Psoas muscle (tissue), 8 donors: Measurements from ENCODE around the gene LGR6. TPM values are rescaled to one million over a fixed set of nuclear protein-coding genes. Genes with fewer than 3 reads are reported as not detected.

Experiments
- ATAC-seq, 4 donors: fragments of 200-7000 bp; cut with Tn5 transposase; one replicate each; pipeline ENCODE4 v1.9.1; 2020; ENCODE audit warnings: moderate library complexity in 3 of 4, mild to moderate bottlenecking in 2 of 4
- DNase-seq, 2 donors: peaks; one replicate each; pipeline ENCODE4 v3.0.0-alpha.2; 2020
- H3K27ac ChIP-seq: fragments of 200-600 bp; one replicate; pipeline ENCODE4 v1.8.0; 2022
- H3K27me3 ChIP-seq, 3 donors: fragments of 200-600 bp in 1 of 3; one replicate each; pipeline versions ENCODE4 v1.6.1 to v1.8.0; 2013 to 2022; ENCODE audit warnings: low read length in 2 of 3, mild to moderate bottlenecking in 2 of 3, moderate library complexity in 1 of 3; ENCODE audit not compliant: insufficient read depth in 3 of 3
- H3K36me3 ChIP-seq, 2 donors: fragments of 200-600 bp in 1 of 2; one replicate each; pipeline versions ENCODE4 v1.6.1 to v1.8.0; 2013 to 2022; ENCODE audit warnings: low read depth in 1 of 2, mild to moderate bottlenecking in 1 of 2, moderate library complexity in 1 of 2; ENCODE audit not compliant: insufficient read depth in 1 of 2
- H3K4me1 ChIP-seq: fragments of 200-600 bp; one replicate; pipeline ENCODE4 v1.8.0; 2022
- H3K4me3 ChIP-seq: fragments of 200-600 bp; one replicate; pipeline ENCODE4 v1.8.0; 2022; ENCODE audit warnings: mild to moderate bottlenecking
- H3K9me3 ChIP-seq: fragments of 200-600 bp; one replicate; pipeline ENCODE4 v1.8.0; 2022
- CTCF ChIP-seq: fragments of 200-600 bp; IDR thresholded peaks from one replicate; pipeline ENCODE4 v1.8.0; 2022; ENCODE audit warnings: antibody characterized with exemption
- WGBS, 3 donors: extraction: QIAGEN DNeasy Blood & Tissue Kit; methylation state at CpG; one replicate each; pipeline versions ENCODE4 v1.1.6 to v1.1.7; 2013; 5-methylcytosine and 5-hydroxymethylcytosine counted together
- intact Hi-C, 2 donors: fragments of 100-400 bp; cut with DNase I; formaldehyde crosslinking; loops; one replicate each; pipeline versions ENCODE4 v1.11.0 to v1.14.2; 2022
- polyA plus RNA-seq, 3 donors: library from polyadenylated mRNA; stranded (reverse); fragments of 200-250 nt; gene quantifications; one replicate each; pipeline ENCODE4 v1.2.3, GENCODE V29; 2013
- total RNA-seq, 4 donors: library from RNA; stranded (reverse); fragmentation: NEBNext Ultra II Directional in 2 of 4; extraction: Animal tissue kit (Norgen Biotek cat#: 25700) in 2 of 4; gene quantifications; one replicate each; pipeline versions ENCODE4 v1.2.1 to v1.2.4, GENCODE V29; 2021 to 2023
- donor health status: healthy with polysubstance abuse.
- donor health status: DM: no; HTN: no; CAD: no; lungs with moderate emphysema.
- donor health status: Bipolar disorder and iron deficiency.
- donor health status: healthy.
- donor health status: DM: yes; HTN: yes; CAD: no.
- donor health status: DM: no; HTN: no; CAD: no.
- donor health status: DM: no; HTN: no; CAD: no.
- donor health status: DM: yes; HTN: yes; CAD: no.

Gene LGR6
- total and polyA plus RNA-seq, 7 donors: 0.12 to 0.20 (median 0.16) TPM; not detected in 3

- intact Hi-C loops: loop anchor here in 1 of 2 donors (5.0 kb wide), 1 partner anchor 33 kb away; no protein-coding TSS in a partner anchor
- H3K4me3 ChIP-seq: no peak overlapping the region
- TF ChIP-seq CTCF: no peak
- no peak for ATAC-seq
- H3K27ac ChIP-seq: no peak overlapping the region
- no peaks in the 10 kb centered on the region for H3K36me3 ChIP-seq
- H3K9me3 ChIP-seq: no peaks in the 10 kb centered on the region
- H3K4me1 ChIP-seq: no peaks in the 10 kb centered on the region
- no peaks in the 10 kb centered on the region for H3K27me3 ChIP-seq
- DNase-seq: no peak
Measured at GRCh38 chr1:202310071-202310725, 116.6 kb downstream of the LGR6 start.

- no peaks in the 10 kb centered on the region for H3K4me1 ChIP-seq
- no peaks in the 10 kb centered on the region for H3K27me3 ChIP-seq
- H3K4me3 ChIP-seq: no peak overlapping the region
- intact Hi-C loops: loop anchor here in 1 of 2 donors (5.0 kb wide), 1 partner anchor 33 kb away; no protein-coding TSS in a partner anchor
- H3K36me3 ChIP-seq: no peaks in the 10 kb centered on the region
- WGBS, 3 donors: 86 to 91% (median 87%) methylated on average over 3 of the region's 3 CpGs
- ATAC-seq (no peak), DNase-seq (no peak)
- no peak for TF ChIP-seq CTCF
- H3K9me3 ChIP-seq: no peaks in the 10 kb centered on the region
- H3K27ac ChIP-seq: no peak overlapping the region
Measured at GRCh38 chr1:202310746-202311145, 117.1 kb downstream of the LGR6 start.

GRCh38 chr1:202311875-202312635 lies 118.5 kb downstream of the LGR6 start:
- Histone ChIP-seq H3K9me3 (no peaks in the 10 kb centered on the region), H3K4me3 (no peak overlapping the region), H3K4me1 (no peaks in the 10 kb centered on the region), H3K36me3 (no peaks in the 10 kb centered on the region), H3K27me3 (no peaks in the 10 kb centered on the region), H3K27ac (no peak overlapping the region)
- peak in 1 of 4 donors; percentile 6 for ATAC-seq
- 9 to 18% (median 11%) methylated on average over 14 of the region's 14 CpGs for WGBS, 3 donors
- TF ChIP-seq CTCF: no peak
- intact Hi-C loops: loop anchor here in 1 of 2 donors (5.0 kb wide), 1 partner anchor 35 kb away; no protein-coding TSS in a partner anchor
- DNase-seq: no peak

GRCh38 chr1:202315576-202316168 lies 122.1 kb downstream of the LGR6 start:
- WGBS, 3 donors: 22 to 24% (median 23%) methylated on average over 9 of the region's 9 CpGs
- TF ChIP-seq CTCF: peak; percentile 86

More at GRCh38 chr1:202315576-202316168, 122.1 kb downstream of the LGR6 start:
- Histone ChIP-seq H3K27me3 (no peaks in the 10 kb centered on the region), H3K4me1 (no peaks in the 10 kb centered on the region), H3K27ac (no peak overlapping the region), H3K4me3 (no peak overlapping the region), H3K36me3 (no peaks in the 10 kb centered on the region), H3K9me3 (no peaks in the 10 kb centered on the region)
- ATAC-seq: peak; percentile 89 to 96 (median 92)
- intact Hi-C loops: loop anchor here (1.0 to 2.0 kb wide), 3 partner anchors 43 to 127 kb away; no protein-coding TSS in a partner anchor
- peak; percentile 68 to 83 for DNase-seq
